Measurements from ENCODE around the gene SHC3. TPM values are rescaled to one million over a fixed set of nuclear protein-coding genes. Genes with fewer than 3 reads are reported as not detected.
A peak's percentile ranks its signal among the peaks of the same experiment; 100 is the strongest.

SHC3 gene
- polyA plus RNA-seq, 3 donors from 2014 or later, result not detected

- H3K4me3 Mint-ChIP-seq, result peak overlapping the region in 3 of 5 donors; percentile 55 to 79 (median 56)
- peaks cover 0 to 2% (median 0%) of the 10 kb centered on the region in 6 donors for H3K9me3 Mint-ChIP-seq
- DNase-seq, result no peak
- H3K4me1 Mint-ChIP-seq, result peaks cover 15 to 18% of the 10 kb centered on the region in 2 donors
- H3K27ac Mint-ChIP-seq, result no peak overlapping the region
- H3K36me3 Mint-ChIP-seq, result peaks cover 0 to 3% (median 0%) of the 10 kb centered on the region in 3 donors
- H3K27me3 Mint-ChIP-seq (ENCODE audit: low read depth in 3 of 3), result peaks cover 18 to 39% (median 18%) of the 10 kb centered on the region in 3 donors
Measured at GRCh38 chr9:89179540-89179894, 899 bp upstream of the SHC3 start.

GRCh38 chr9:89178830-89179539, 367 bp upstream of the SHC3 start:
- Mint-ChIP-seq H3K27me3 (ENCODE audit: low read depth in 3 of 3) (peaks cover 17 to 39% (median 18%) of the 10 kb centered on the region in 3 donors), H3K27ac (no peak overlapping the region), H3K4me1 (peaks cover 15 to 18% of the 10 kb centered on the region in 2 donors), H3K36me3 (peaks cover 0 to 3% (median 0%) of the 10 kb centered on the region in 3 donors), H3K9me3 (peaks cover 0 to 2% (median 0%) of the 10 kb centered on the region in 6 donors), H3K4me3 (peak overlapping the region in 1 of 5 donors; percentile 50)
- no peak for DNase-seq

GRCh38 chr9:89177012-89177943, 1.3 kb downstream of the SHC3 start:
- Mint-ChIP-seq H3K4me3 (no peak overlapping the region), H3K27ac (no peak overlapping the region), H3K27me3 (ENCODE audit: low read depth in 3 of 3) (peaks cover 16 to 37% (median 18%) of the 10 kb centered on the region in 3 donors), H3K36me3 (peaks cover 0 to 3% (median 0%) of the 10 kb centered on the region in 3 donors), H3K9me3 (no peaks in the 10 kb centered on the region), H3K4me1 (peaks cover 15 to 18% of the 10 kb centered on the region in 2 donors)
- no peak for DNase-seq

DNA sequence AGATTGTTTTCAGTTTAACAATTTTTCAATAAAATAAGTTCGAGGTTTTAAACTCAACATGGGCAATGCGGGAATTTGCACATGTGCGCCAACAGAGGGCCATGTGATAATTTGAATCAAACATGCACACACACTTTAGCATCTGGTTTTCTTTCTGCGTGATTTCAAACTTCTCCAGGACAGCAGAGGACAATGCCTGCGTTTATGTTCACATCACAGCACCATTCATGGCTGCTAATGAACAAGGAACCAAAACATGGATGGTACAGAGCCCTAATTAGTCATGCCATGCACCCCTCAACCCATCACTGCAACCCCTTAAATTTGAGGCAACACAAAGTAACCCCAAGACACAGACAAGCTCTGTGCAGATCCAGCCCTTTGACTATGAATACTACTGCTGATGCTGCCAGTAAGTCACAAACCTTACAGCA, 2.8 kb downstream of the SHC3 start:
- Mint-ChIP-seq H3K27ac (no peak overlapping the region), H3K4me1 (peaks cover 15 to 18% of the 10 kb centered on the region in 2 donors), H3K36me3 (peaks cover 0 to 3% (median 0%) of the 10 kb centered on the region in 3 donors), H3K4me3 (no peak overlapping the region), H3K9me3 (no peaks in the 10 kb centered on the region), H3K27me3 (ENCODE audit: low read depth in 3 of 3) (peaks cover 14 to 27% (median 16%) of the 10 kb centered on the region in 3 donors)
- DNase-seq, result no peak

DNA sequence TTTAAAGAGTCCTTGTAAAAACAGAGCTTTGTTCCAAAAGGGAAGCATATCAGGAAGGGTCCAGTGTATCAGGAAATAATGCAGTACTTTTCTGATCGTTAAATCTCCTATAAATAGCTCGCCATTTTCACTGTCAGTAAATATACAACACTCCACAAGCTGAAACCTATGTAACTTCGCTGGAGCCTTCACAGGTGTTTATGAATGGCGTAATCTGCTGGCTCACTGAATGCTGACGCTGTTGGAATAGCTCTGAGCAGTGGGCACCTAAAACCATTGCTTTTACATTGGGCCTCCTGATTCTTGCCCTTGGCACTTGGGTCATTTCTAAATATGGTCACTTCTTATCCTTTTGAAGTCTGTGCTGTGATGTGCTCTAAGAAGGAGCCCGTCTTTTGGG, 4.3 kb downstream of the SHC3 start:
- H3K27me3 Mint-ChIP-seq (ENCODE audit: low read depth in 3 of 3), result peaks cover 11 to 17% (median 17%) of the 10 kb centered on the region in 3 donors
- peaks cover 5 to 9% of the 10 kb centered on the region in 2 donors for H3K4me1 Mint-ChIP-seq
- no peak overlapping the region for H3K4me3 Mint-ChIP-seq
- H3K27ac Mint-ChIP-seq, result no peak overlapping the region
- no peak for DNase-seq
- no peaks in the 10 kb centered on the region for H3K9me3 Mint-ChIP-seq
- peaks cover 0 to 3% (median 0%) of the 10 kb centered on the region in 3 donors for H3K36me3 Mint-ChIP-seq

- Mint-ChIP-seq H3K27ac (no peak overlapping the region), H3K36me3 (no peaks in the 10 kb centered on the region), H3K27me3 (ENCODE audit: low read depth in 3 of 3) (peaks cover 4 to 15% (median 11%) of the 10 kb centered on the region in 3 donors), H3K4me1 (no peaks in the 10 kb centered on the region), H3K9me3 (no peaks in the 10 kb centered on the region), H3K4me3 (no peak overlapping the region)
- no peak for DNase-seq
Measured at GRCh38 chr9:89173072-89173471, 5.5 kb downstream of the SHC3 start.

DNA sequence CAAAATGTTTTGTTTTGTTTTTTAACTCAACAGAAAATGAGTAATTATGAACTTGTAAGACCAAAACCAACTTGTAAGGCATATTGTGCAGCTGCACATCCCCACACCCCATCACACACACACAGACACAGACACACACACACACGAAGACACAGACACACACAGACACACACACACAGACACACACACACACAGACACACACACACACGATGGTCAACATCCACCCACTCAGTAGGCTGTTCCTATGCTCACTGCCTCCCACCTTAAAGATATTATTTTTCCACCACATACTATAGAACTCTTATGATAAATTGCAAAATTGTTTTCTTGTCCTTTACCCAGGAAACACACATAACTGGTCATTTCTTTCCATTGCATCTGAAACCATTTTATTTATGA, 6.2 kb downstream of the SHC3 start:
- no peak for DNase-seq
- Mint-ChIP-seq H3K9me3 (no peaks in the 10 kb centered on the region), H3K4me1 (no peaks in the 10 kb centered on the region), H3K27ac (no peak overlapping the region), H3K27me3 (ENCODE audit: low read depth in 3 of 3) (peaks cover 4 to 15% (median 11%) of the 10 kb centered on the region in 3 donors), H3K36me3 (no peaks in the 10 kb centered on the region), H3K4me3 (no peak overlapping the region)

DNA sequence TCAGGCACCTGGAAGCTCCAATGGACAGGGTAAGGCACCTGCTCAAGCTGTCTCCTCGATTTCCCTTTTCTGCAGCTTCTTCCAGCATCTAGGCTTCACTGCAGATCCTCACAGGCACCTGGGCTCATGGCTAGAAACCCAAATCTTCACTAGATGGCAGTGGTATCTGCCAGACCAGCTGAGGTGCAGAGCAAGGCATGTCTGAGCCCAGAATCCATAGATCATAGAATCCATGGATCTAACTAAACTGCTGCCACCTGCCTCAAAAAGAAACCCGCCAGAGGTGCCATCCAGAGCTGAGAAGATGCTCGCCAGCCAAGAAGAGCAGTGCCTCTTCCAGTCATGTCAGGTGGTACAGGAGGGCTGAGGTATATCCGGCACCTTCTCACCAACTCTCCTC, 6.9 kb downstream of the SHC3 start:
- Mint-ChIP-seq H3K4me3 (no peak overlapping the region), H3K27ac (no peak overlapping the region), H3K4me1 (no peaks in the 10 kb centered on the region), H3K9me3 (no peaks in the 10 kb centered on the region), H3K36me3 (no peaks in the 10 kb centered on the region), H3K27me3 (ENCODE audit: low read depth in 3 of 3) (peaks cover 4 to 14% (median 9%) of the 10 kb centered on the region in 3 donors)
- DNase-seq, result no peak

GRCh38 chr9:89171231-89171630, 7.4 kb downstream of the SHC3 start:
- Mint-ChIP-seq H3K27me3 (ENCODE audit: low read depth in 3 of 3) (peaks cover 6 to 12% (median 8%) of the 10 kb centered on the region in 3 donors), H3K4me3 (no peak overlapping the region), H3K4me1 (no peaks in the 10 kb centered on the region), H3K27ac (no peak overlapping the region), H3K36me3 (no peaks in the 10 kb centered on the region), H3K9me3 (no peaks in the 10 kb centered on the region)
- no peak for DNase-seq

DNA sequence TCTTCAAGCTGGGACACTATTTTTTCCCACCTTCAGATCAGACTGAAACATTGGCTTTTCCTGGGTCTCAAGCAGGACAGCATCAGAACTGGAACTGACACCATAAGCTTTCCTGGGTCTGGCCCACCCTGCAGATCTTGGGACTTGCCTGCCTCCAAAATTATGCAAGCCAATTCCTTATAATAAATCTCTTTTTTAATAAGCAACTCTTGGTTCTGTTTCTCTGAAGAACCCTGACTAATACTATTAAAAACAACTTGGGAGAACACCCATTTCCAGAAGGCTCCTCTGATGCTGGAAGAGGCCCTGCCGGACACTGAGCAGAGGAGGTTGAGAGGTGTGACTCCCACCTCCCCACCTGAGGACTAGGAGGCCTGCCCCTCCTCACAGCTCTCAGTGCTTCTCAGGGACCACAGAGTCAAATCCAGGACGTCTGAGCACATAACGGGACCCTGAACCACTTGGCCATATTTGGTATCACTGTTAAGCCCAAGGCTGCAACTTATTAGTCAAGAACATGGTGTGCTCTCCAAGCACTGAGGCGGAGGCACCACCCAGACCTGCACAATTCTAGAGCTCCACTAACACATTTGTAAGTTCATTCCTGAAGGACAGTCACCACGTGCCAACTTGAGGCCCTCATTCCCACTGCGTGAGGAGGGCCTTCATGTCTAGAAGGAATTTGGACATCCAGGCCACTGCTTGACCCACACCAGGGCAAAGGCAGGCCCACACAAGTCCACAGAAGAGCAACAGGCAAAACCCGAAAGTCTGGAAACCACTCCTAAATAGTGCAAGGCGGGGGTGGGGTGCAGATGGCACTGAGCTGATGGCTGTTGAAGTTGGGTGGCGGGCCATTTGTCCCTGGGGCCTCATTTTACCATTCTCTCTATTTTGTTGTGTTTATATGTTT, 9.5 kb downstream of the SHC3 start:
- peaks cover 7% of the 10 kb centered on the region in 3 donors for H3K27me3 Mint-ChIP-seq (ENCODE audit: low read depth in 3 of 3)
- H3K27ac Mint-ChIP-seq, result no peak overlapping the region
- H3K36me3 Mint-ChIP-seq, result no peaks in the 10 kb centered on the region
- H3K9me3 Mint-ChIP-seq, result peaks cover 0 to 2% (median 0%) of the 10 kb centered on the region in 6 donors
- H3K4me1 Mint-ChIP-seq, result no peaks in the 10 kb centered on the region
- no peak overlapping the region for H3K4me3 Mint-ChIP-seq
- no peak for DNase-seq

DNA sequence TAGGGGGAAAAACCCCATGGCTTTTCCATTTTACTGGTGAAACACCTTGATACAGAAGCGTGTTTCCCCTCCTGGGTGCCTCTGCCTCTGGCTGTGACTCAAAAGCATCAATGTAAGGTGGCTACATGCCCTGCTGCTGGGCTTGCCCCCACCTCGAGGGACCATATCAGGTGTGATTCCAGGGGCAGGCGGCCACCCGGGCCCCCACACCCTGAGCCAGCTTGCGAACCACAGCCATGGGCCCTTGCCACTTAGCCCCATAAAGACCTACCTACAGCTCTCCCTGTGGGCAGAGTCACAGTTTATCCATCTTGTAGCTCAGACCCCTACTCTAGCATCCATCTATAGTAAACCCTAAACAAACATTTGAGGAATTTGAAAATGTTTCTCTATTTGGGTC, 10.8 kb downstream of the SHC3 start:
- Mint-ChIP-seq H3K9me3 (peaks cover 0 to 2% (median 0%) of the 10 kb centered on the region in 6 donors), H3K36me3 (no peaks in the 10 kb centered on the region), H3K4me1 (no peaks in the 10 kb centered on the region), H3K4me3 (no peak overlapping the region), H3K27me3 (ENCODE audit: low read depth in 3 of 3) (peaks cover 7 to 9% (median 7%) of the 10 kb centered on the region in 3 donors), H3K27ac (no peak overlapping the region)
- DNase-seq, result no peak

DNA sequence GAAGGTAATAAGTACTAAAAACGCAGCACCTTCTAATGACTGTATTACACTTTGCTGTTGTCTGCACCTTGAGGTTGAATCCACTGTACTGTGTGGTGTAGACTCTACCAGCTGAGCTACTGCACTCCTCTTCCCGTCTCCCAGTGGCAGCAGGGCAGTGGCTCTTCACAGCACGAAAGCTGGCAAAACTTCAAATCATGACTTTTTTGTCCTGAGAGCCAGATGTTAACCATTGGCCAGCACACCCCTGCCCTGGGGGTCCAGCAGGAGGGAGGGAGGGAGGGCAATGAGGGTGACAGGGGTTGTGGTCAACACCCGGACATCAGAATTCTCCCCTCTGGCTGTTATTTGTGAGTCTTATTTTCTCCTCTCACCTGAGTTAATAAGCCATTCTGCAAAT, 11.8 kb downstream of the SHC3 start:
- Mint-ChIP-seq H3K4me1 (no peaks in the 10 kb centered on the region), H3K27me3 (ENCODE audit: low read depth in 3 of 3) (peaks cover 5 to 9% (median 7%) of the 10 kb centered on the region in 3 donors), H3K36me3 (no peaks in the 10 kb centered on the region), H3K27ac (no peak overlapping the region), H3K9me3 (peaks cover 0 to 2% (median 0%) of the 10 kb centered on the region in 6 donors), H3K4me3 (no peak overlapping the region)
- DNase-seq, result no peak

DNA sequence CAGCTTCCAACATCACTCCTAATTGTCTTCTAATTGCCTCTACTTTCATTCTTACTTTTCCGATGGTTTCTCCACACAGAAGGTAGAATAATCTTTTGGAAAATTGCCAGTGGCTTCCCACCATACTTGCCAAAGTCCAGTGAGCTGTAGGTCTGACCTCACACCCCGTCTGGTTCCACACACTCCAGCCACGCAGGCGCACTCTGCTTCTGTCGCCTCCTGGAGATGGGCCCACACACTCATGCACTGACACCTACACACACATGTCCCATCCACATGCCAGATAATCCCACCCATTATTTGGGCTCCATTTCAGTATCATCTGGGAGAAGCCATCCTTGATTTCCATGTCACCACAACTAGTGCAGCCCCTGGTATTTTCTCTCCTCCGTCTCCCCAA, 12.7 kb downstream of the SHC3 start:
- no peaks in the 10 kb centered on the region for H3K36me3 Mint-ChIP-seq
- peaks cover 0 to 2% (median 0%) of the 10 kb centered on the region in 6 donors for H3K9me3 Mint-ChIP-seq
- no peak for DNase-seq
- H3K4me3 Mint-ChIP-seq, result no peak overlapping the region
- peaks cover 5 to 9% (median 7%) of the 10 kb centered on the region in 3 donors for H3K27me3 Mint-ChIP-seq (ENCODE audit: low read depth in 3 of 3)
- no peak overlapping the region for H3K27ac Mint-ChIP-seq
- H3K4me1 Mint-ChIP-seq, result no peaks in the 10 kb centered on the region

Data from immature natural killer cell (primary cell).